ENCODE data around the gene IGSF21.

The IGSF21 gene

DNA sequence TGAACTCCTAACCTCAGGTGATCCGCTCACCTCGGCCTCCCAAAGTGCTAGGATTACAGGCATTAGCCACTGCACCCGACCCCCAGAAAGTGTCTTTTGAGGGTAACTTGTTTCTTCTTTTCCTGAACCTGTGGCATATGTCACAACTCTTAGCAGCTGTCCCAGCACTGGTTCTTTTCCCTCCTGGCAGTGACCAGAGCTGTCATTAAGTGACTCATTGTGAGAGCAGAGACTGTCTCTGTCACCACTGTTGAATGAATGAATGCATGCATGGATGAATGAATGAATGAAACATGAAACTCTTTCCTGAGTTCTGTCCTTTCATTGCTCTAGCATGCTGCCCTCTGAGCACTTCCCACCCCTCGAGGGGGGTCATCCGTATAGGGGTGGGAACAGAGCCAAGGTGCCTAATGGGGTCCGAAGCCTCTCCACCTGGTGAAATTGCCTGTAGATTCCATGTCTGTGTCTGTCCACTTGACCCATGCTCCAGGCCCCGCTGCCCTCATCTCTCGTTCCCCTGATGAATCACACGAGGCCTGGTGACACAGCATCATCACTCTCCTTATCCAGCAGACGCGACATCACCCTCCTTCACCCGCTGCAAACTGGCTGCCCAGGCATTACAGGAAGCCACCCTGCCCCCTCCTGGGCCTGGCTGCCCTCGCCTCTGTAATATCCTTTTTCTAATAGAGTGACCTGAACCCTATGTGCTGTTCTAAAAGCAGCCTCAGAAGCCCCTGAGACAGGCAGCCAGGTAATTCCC lies 75.0 kb downstream of the IGSF21 start:
- no peak for DNase-seq

DNA sequence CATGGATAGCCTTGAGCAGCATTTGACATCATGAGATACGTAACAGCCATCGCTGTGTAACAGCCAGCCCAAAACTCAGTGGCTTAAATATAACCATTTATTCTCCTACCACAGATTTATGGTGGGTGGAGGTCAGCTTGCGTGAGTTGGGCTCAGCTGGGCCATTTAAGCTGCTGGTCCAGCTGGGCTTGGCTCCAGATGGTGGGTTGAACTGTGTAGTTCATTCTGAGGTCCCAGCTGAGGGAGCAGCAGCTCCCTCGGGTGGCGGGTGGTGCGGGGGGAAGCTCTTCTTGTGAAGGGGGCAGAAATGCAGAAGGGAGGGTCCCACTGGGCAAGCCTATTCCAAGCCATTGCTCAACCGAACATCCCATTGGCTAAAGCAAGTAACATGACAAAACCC lies 75.9 kb downstream of the IGSF21 start:
- no peak for DNase-seq

DNA sequence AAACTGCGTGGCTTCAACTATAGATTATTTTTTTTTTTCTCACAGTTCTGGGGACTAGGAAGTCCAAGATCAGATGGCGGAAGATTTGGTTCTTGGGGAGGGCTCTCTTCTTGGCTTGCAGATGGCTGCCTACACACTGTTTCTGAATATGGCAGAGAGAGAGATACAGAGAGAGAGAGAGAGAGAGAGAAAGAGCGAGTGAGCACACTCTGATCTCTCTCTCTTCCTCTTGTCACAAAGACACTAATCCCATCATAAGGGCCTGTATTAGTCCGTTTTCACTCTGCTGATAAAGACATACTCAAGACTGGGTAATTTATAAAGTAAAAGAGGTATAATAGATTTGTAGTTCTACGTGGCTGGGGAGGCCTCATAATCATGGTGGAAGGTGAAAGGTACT lies 79.5 kb downstream of the IGSF21 start:
- no peak for DNase-seq

DNA sequence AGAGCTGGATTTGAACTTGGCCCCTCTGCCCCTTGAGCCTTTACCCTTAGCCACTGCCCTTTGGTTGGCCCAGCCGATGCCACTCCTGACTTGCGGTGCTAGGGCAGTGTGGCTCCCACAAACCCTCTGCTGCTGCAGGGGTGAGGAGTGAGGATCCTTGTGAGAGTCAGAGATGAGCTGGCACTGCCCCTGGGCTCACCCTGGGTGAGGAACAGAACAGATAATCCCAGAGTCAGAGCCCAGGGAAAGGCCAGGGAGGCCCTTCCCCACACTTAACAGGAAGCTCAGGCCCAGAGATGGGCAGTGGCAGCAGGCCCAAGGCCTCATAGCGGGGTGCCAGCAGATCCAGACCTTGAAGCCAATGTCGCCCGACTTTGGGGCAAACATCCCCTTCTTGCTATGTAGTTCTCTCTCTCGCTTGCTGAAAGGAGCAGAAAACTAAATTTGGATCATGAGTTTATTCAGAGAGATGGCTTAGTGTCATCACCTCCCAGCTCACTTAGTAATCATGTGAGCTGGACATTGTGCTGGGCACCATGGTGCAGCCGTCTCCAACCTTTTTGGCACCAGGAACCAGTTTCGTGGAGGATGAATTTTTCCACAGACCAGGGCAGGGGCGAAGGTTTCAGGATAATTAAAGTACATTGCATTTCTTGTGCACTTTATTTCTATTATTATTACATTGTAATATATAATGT lies 81.4 kb downstream of the IGSF21 start:
- no peak for DNase-seq

DNA sequence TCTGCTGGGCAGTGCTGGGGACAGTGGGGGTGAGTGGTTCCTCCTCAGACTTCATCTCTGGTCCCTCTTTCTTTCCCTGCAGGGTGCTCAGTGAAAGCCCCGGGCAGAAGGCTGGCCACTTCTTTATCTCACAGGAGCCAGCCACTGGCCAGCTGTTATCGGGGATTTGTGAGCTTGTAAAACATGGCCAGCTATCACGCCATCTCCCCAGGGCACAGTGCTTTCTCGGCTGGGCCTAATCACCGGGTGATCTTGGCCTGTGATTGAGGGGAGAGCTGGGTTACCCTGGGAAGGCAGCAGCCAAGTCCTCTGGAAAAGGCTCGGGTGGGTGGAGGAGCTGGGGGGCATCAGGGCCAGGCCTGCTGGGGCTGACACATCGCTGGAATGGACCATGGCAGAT lies 83.0 kb downstream of the IGSF21 start:
- no peak for DNase-seq

DNA sequence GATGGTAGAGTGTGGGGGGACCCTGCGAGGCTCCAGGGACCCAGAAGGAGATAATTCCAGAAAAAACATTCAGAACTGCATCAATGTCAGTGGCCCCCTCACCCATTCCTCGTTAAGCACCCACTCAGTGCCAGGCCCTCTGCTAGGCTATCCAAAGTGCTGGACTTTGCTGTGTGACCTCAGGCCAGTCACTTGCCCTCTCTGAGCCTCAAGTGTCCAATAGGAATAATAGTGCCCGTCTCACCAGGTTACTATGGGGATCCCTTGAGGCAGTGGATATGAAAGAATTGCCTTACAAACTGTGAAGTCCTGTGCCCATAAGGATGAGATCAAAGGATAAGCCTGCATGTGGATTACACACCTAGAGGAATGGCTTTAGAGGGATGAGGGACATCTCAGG lies 83.4 kb downstream of the IGSF21 start:
- DNase-seq: no peak

DNA sequence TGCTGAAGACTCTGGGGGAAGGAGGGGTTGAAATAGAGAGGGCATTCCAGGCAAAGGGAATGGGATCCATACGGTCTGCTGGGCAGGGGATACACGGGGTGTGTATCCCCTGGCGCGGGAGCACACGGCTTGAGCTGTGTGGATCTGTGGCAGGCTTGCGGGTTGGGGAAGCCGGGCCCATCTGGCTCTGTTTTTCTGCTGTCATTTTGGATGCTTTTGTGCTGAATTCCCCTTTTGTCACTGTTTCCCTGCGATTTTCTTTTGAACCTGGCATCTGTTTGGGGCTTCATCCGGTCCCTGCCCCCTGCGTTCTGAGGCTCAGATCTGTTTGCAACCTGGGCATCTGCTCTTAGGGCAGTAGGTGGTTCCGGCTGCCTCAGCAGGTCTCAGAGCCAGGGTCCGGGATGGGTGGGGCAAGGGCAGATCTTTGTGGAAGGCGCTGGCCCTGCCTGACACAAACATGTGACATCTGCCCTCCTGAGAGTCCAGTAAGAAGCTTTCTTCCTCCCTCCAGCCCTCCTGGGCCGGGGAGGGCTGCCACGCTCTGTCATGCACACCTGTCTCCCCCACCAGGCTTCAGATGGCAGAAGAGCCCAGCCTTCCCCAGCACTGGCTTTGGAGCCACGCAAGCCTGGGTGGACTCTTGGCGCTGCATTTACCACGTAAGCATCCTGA lies 84.0 kb downstream of the IGSF21 start:
- DNase-seq: no peak

DNA sequence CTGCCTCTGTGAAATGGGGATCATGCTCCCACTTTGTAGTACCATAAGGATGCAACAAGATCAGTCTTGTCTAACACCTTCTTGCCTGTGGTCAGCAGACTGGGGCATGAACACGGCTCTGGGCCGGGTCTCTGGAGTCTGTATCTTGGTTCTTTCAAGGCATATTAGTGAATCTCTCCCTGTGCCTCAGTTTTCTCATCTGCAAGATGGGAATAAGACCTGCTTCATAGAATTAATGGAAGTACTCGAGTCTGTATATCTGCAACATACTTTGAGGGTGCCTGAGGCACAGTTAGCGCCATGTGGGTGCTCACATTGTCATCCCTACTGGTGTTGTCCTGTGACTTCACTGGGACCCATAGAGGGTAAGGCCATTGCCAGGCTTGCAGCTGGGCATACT lies 84.6 kb downstream of the IGSF21 start:
- no peak for DNase-seq

DNA sequence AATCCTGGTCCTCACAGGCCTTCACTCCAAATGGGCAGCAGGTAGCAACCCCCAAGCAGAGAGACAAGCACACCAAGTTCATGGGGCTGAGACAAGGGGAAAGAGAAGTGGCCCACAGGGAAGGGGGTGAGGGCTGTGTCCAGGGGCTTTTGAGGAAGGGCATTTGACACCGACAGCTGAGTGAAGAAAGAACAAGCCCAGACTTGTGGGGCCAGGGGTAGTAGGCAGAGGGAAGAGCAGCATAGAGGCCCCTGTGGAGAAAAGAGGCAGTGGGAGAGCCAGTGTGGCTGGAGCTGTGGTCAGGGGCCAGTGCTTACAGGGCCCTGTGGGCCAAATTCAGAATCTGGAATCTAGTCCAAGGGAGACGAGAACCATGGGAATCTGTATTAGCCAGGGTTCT lies 85.4 kb downstream of the IGSF21 start:
- no peak for DNase-seq

DNA sequence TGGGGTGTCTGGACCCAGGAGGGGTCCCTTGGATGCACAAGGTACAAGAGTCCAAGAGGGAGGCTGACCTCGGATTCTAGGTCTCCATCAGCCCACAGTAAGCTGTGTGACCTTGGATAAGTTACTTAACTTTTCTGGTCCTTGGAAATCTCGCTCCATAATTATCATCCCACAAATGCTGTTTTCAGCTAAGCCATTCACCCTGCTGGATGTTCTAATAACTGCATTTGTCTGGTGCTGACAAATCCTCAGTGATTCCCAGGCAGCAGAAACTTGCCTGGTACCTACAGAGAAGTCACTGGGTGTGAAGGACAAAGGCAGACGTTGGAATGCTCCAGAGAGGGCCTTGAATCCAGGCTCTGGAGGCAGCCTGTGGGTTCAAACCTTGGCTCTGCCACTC lies 89.7 kb downstream of the IGSF21 start:
- DNase-seq: no peak

DNA sequence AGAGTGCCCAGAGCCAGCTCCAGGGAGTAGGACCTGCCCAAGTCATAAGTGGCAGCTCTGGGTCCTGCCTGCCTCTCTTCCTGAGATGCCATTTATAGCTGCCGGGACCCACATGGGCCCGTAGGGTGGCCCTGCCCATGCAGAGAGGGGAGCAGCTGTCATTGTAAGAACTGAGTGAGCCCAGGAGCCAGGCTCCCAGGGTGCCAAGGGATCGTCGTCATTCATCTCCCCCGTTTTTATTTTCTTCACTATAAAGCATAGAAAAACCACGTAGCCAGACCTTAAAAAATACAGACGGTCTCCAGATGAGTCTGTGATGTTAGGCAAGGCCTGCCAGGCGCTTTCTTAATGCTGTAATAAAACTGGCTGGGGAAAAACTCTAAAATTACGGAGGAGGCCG lies 90.7 kb downstream of the IGSF21 start:
- no peak for DNase-seq

DNA sequence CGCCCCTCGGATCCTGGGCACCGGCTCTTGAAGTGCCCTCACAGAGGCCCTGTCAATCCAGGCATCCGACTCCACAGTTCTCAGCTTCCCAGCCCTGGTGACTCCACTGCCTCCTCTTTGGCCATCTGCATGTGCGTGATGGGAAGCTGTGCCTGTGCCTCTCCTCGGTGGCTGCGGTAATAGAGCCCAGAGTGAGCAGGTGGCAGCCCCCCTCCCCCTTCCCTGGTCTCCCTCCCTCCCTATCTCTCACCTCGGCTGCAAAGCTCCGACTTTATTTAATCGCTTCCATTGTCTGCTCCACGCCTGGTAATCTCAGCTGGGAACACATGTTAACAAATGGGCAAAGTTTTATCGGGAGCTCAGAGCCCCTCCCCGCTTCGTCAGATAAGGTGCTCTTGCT lies 91.9 kb downstream of the IGSF21 start:
- DNase-seq: no peak

DNA sequence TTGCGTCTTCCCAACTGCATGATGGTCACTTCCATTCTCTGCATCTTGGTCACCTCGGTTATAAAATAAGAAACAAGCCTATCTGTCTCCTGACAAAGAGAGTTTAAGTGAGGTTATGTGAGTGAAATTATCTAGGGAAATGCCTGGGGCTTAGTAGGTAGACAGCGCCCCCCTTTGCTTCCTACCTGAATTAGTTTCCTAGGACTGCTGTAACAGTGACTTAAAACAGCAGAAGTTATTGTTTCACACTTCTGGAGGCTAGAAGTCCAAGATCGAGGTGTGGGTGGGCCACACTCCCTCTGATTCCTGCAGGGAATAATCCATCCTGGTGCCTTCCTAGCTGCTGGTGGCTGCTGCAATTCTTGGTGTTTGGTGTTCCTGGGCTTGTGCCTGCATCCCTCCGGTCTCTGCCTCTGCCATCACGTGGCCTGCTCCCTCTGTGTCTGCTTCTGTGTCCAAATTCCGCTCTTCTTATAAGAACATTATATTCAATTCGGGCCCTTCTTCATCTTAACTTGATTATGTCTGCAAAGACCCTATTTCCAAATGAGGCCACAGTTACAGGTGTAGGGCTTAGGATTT lies 92.6 kb downstream of the IGSF21 start:
- no peak for DNase-seq

DNA sequence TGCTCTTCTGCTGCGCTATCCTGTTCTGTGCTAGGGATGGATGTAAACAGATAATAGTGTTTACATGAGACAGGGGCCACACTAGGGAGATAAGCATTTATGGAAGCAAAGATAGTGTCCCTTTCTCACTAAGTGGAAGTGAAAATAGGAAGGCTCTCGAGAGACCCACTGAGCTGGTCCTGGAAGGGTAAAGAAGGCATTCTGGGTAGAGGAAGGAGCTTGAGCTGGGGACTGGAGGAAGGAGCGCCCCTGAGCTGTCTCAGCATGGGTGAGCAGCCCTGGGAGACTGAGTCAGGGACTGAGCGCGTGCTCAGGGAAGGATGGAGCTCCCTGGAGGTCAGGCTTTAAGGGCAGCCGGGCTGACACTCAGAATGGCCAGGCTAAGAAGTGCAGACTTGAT lies 93.3 kb downstream of the IGSF21 start:
- no peak for DNase-seq

DNA sequence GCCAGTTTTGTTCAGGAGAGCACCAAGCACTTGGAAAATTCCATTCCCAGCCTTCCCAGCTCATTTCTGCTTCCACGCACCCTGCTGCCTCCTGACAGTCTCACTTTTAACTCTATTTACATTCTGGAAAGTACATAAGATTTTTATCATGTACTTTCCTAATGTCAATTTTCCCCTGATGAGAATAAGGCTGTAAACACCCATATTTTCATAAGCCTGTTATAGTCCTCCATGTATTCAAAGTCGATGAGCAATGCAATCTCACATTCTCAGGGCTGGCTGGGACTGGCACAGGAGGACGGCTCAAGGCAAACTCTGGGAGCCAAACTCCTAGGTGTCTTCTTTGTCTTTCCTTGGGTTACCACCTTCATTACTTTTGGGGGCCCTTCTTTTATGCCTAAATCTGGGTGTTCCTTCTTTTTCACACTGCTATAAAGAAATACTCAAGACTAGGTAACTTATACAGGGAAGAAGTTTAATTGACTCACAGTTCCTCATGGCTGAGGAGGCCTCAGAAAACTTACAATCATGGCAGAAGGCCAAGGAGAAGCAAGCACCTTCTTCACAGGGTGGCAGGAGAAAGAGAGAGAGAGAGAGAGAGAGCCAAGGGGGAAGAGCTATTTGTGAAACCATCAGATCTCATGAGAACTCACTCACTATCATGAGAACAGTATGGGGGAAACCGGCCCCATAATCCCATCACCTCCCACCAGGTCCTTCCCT lies 94.6 kb downstream of the IGSF21 start:
- DNase-seq: no peak

DNA sequence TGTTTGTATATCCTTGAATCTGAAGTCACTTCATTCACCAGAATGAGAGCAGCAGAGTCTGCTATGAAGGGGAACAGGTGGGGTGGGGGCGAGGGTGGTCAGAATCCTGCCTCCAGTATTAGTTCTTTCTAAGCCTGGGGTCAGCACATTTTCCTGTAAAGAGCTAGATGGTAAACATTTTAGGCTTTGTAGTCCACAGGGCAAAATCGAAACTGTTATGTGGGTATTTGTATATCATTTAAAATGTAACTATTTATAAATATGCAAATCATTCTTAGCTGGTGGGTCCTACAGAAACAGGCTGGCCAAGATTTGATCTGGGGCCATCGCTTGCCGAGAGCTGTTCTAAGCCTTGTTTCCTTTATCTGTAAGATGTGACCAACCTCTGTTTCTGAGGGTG lies 96.0 kb downstream of the IGSF21 start:
- no peak for DNase-seq

DNA sequence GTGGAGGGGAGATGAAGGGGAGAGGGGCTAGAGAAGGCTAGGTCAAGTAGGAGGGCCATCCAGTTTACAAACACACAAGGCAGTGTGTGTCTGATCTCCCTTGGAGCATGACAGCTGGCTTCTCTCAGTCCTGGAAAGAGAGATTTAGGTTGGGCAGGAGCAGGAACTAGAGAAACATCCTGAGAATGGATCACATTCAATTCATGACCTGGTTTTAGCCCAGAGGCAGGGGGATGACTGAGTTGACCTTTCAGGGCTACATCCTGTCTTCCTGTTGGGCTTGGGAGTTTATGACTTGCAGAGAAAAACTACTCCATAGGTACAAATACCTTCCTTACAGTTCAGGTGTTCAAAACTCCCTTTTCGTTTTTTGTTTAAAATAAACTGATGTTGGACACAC lies 97.0 kb downstream of the IGSF21 start:
- DNase-seq: no peak

DNA sequence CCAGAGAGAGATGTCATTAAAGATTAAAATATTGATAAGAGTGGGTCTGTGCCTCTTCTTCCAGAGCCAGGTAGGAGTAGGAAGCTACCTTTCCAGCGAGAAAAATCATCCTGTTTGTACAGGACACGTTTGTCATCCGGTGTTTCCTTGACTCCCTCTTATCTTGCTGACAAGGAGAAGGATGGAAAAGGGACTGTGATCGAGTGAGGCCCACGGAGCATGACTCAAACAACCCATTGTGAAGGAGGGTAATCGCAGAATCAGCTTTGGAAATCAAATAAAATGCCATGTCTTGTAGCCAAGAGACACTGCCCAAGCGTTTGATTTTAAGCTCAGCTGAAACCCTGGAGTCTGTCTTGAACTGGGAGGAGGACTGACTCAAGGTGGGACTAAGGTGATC lies 97.7 kb downstream of the IGSF21 start:
- no peak for DNase-seq

DNA sequence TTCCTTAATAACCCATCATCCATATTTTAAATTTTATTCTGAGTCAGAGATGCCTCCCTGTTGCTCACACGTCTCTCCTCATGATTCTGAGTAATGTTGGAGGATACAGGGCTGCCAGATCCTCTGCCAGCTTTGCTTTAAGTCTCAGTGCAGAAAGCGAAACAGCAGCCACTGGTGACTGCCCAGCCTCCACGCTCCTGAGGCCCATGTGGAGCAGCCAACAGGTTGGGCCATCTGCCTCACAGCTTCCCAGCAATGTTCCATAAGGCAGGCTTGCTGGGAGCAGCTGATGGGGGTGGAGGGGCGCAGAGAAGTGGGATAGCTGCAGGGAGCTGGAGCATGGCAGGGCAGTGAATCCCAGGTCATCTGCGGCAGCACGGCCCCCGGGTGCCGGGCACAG lies 104.2 kb downstream of the IGSF21 start:
- DNase-seq: no peak

DNA sequence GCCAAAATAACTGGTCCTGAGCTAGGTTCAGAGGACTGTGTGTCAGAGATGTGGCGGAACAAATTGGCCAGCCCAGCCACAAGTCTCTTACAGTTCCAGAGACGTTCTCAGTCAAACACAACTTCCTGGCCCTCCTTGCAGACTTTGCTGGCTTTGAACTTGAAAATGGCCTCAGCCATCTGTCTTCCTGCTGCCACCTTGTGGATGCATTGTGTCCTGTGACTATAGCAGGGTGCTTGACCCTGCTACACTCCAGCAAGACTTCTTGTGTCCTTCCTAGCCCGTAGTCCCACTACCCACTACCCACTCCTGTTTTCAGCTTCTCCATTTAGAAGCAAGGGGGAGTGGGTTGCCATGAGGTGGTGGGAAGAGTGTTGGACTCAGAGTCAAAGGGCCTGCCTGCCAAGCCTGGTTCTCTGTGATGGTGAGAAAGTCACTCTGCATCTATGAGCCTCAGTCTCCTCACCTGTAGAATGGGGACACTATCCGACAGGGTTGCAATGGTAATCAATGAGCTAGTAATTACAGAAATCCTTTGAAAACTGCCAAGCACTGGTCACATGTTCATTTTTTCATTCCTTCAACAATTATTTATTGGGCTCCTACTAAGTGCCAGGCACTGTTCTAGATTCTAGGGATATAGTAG lies 109.9 kb downstream of the IGSF21 start:
- no peak for DNase-seq

DNA sequence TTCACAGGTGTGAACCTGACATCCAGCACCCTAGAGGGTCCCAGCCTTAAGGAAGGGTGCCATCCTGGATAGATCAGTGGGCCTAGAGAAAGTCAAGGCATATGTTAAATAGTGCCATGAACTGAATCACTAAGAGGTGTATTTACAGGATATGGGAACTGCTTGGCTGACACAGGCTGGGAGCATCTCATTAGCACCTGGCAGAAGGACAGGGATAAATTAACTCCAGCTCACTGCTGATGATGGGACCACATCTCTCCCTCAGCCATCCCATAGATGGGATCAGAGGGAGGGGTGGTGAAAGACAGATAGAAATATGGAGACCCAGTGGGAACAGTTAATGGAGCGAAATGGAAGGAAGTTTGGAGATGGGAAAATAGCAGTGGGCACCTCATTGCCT lies 122.0 kb downstream of the IGSF21 start:
- DNase-seq: no peak

DNA sequence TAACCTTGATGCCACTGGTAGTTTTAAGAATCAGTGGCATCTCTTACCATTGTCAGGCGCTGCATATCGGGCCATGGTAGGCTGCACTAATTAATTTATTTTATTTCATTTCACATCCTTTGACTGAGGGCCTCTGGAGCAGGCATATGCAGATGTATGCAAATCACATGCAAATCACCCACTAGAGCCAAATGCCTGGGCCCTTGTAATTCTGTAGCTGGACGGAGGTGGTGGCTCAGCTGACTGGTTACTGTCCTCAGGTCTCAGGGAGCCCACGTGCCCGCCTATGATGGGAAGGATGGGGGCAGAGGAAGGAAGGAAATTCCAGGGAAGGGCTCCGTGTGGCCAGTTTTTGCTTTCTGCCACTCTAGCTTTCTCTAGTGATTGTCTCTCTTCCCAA lies 122.7 kb downstream of the IGSF21 start:
- no peak for DNase-seq

DNA sequence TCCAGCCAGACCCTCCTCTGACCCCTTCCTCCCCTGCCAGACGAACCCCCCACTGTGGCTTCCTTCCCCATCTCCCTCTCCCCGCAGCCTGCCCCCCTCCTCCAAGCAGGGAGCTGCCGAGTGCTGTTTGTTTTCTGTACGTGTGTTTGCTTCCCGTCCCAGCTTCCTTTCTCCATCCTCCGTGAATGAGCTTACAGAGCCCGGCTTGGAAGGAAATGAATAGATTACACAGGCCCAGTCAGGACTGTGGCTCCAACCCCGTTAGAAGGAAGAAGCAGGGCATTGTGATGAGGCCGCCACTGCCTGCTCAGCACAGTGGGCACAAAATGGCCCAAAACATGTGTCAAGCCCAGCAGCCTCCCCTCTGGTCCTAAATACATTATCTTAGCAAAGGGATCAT lies 123.2 kb downstream of the IGSF21 start:
- DNase-seq: no peak
